Urothelium cell line (cell line): ENCODE data around the gene RUFY4.
"Not testable (repeated sequence)": the region's sequence is repeated elsewhere in the genome, so short reads cannot be mapped to it uniquely, and the experiment has no call there.

Experiments
- DNase-seq: peaks from one replicate; pipeline ENCODE4 v3.0.0; 2011; ENCODE audit warnings: low spot score, mixed read lengths
- FAIRE-seq: peaks from 2 replicates; lab custom pipeline; 2011; peaks lifted over from hg19 to GRCh38; lab: Jason Lieb, UNC

Gene RUFY4

DNA sequence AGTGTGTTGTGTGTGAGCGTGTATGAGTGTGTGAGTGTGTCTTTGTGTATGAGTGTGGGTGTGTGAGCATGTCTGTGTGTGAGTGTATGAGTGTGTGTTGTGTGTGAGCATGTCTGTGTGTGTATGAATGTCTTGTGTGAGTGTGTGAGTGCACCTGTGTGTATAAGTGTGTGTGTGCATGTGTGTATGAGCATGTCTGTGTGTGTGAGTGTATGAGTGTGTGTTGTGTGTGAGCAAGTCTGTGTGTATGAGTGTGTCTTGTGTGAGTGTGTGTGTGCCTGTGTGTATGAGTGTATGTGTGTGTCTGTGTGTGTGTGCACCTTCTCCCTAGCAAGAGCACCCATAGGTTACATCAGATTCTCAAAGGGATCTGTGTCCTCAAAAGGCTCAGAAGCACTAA is 37.8 kb upstream of the RUFY4 start:
- FAIRE-seq (peak; percentile 99), DNase-seq (no peak)

- no peak for DNase-seq
- FAIRE-seq = no peak
Measured at GRCh38 chr2:218031771-218032257, 37.2 kb upstream of the RUFY4 start.

DNA sequence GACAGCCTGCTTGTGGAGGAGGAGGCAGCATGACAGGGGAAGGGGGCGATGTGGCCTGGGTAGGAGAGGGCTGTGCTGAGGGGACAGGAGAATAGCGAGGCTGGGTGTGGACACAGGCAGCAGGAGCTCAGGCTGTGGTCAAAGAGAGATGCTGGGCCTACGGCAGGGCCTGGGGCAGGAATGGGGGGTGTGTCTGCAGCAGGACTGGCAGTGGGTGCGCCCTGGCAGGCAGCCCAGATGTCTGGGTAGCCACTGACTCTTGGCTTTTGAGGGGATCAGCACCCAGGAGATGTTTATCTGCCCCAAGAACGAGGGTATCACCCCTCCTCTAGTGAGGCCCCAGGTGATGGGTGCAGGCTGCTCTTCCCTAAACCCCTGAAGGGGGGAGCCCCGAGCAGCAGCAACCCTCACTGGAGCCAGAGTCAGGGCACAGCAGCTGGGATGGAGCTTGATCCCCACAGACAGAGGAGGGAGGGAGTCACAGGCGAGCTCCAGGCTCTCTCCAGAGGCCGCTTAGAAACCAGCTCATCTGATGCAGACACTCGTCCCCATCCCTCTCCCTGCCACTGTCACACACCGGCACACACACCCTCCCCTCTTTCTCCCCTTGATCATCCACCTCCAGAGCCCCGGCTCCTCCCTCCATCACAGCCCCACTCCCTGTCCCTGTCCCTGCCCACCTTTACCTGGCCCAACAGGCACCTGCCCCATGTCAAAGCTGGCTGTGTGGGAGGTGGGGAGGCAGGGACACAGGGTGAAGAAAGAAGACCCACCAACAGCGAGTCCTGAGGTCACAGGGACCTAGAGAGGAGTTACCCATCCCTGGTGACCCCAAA is 36.5 kb upstream of the RUFY4 start:
- DNase-seq = peak; percentile 63

DNA sequence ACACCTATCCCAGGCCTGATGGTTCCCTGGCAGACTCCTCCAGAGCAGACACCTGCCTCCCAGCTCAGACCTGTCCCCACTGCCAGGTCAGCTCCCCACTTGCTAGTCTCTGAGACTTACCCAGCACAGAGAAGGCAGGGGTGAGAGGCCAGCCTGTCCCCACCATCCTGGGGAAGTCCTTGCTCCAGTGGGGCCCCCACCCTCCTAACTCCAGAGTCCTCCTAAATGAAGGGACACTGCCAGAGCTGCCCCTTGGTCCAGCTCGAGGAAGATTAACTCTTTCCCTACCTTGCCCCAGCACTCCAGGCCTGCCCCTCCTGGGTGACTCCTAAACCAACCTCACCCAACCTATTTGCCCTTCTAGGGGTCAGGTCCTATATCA is 35.9 kb upstream of the RUFY4 start:
- FAIRE-seq (no peak), DNase-seq (no peak)

More for the DNA sequence above, 36.5 kb upstream of the RUFY4 start:
- peak; percentile 87 for FAIRE-seq

GRCh38 chr2:218033590-218034496 is 35.2 kb upstream of the RUFY4 start:
- DNase-seq (no peak), FAIRE-seq (no peak)

GRCh38 chr2:218034497-218035213 is 34.4 kb upstream of the RUFY4 start:
- DNase-seq (peak; percentile 58), FAIRE-seq (peak; percentile 66)

- no peak for FAIRE-seq
Measured at GRCh38 chr2:218035463-218036100, 33.5 kb upstream of the RUFY4 start.

GRCh38 chr2:218036371-218036770 is 32.7 kb upstream of the RUFY4 start:
- FAIRE-seq (peak; percentile 58), DNase-seq (no peak)

More at GRCh38 chr2:218035463-218036100, 33.5 kb upstream of the RUFY4 start:
- DNase-seq = no peak

DNA sequence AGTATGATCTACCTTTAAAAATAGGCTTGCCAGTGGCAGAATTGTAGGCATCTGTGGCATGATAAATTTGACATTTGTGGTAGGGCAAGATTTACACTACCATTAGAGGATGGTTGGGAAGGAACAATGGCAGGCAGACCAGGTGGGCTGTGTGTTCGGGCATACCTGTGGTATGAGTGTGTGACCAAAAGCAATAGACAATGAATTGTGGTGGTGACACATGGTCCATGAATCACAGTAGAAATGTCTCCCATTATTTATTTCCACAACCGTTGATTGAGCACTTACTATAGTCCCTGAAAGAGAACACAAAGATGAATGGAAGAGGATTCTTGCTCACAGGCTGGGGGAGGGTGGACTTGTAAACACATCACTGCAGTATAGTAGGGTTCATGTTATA is 29.9 kb upstream of the RUFY4 start:
- FAIRE-seq = peak; percentile 98
- peak; percentile 90 for DNase-seq

GRCh38 chr2:218040883-218041282 is 28.2 kb upstream of the RUFY4 start:
- no peak for FAIRE-seq
- DNase-seq = no peak

DNA sequence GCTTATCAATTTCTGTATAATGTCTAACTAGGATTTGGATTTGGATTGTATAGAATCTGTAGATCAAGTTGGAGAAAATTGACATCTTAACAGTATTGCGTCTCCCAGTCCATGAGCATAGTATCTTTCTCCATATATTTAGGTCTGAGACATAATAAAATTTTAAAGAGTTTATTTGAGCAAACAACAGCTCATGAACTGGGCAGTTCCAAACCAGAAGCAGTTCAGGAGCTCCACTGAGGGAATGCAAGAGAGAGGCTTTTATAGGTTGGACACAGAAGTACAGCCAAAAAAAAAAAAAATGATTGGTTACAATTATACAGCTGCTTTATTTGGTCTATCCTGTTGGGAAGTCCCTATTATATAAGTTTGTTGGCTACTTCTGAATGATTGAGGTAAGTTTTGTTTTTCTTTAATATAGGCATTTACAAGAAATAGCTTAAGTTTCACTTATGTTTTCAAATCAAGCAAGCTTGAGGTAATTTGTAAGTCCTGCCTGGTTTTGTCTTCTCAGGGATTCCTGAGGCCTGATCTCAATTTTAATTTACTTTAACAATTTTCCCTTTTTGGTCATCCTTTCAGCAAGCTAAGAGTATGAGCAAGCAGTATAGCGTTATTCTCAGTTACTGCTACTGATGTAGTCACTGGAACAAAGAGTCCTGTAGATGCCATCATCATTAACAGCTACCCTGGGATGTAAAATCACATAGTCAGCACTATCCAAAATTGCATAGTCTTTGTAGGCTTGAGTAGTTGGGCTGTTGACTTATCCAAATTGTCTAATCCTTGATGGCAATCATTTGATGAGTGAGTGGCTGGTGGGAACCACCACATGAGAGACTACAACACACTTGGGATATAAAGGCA is 27.5 kb upstream of the RUFY4 start:
- DNase-seq = no peak
- no peak for FAIRE-seq

- DNase-seq (no peak), FAIRE-seq (no peak)
Measured at GRCh38 chr2:218043100-218043499, 26.0 kb upstream of the RUFY4 start.

DNA sequence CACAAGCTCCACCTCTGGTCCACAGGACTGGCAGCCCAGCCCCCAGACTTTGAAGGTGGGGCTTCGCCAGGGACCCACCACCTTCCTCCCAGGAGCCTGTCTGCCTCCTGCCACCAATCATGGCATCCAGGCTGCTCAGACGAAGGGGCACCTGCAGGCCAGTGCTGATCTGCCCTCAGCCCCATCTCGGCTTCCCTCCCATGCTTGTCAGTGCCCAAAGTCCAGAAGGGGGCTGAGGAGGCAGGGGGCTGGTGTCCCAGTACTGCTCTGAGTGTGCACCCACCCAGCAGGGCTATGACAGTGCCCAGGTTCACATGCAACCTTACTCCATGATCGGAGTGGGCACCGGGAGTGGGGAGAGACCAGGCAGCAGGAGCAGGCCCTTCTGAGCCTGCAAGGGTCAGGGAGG is 25.3 kb upstream of the RUFY4 start:
- DNase-seq (no peak), FAIRE-seq (no peak)

- not testable (repeated sequence) for DNase-seq, FAIRE-seq
Measured at GRCh38 chr2:218044599-218044998, 24.5 kb upstream of the RUFY4 start.

DNA sequence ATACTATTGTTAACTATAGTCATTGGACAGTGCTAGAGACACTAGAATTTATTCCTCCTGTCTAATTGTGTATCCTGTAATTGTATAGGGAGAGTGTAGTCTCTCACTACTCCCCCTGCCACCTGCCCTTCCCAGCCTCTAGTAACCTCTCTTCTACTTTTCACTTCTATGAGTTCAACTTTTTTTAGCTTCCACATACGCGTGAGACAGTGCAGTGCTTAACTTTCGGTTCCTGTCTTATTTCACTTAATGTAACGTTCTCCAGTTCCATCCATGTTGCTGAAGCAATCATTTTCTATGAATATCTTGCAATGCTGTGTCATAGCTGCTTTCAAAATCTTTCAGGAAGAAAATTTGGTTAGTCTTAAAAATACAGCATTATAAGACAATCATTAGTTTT is 22.8 kb upstream of the RUFY4 start:
- DNase-seq (no peak), FAIRE-seq (no peak)

- DNase-seq = no peak
- no peak for FAIRE-seq
Measured at GRCh38 chr2:218047536-218048225, 21.4 kb upstream of the RUFY4 start.

DNA sequence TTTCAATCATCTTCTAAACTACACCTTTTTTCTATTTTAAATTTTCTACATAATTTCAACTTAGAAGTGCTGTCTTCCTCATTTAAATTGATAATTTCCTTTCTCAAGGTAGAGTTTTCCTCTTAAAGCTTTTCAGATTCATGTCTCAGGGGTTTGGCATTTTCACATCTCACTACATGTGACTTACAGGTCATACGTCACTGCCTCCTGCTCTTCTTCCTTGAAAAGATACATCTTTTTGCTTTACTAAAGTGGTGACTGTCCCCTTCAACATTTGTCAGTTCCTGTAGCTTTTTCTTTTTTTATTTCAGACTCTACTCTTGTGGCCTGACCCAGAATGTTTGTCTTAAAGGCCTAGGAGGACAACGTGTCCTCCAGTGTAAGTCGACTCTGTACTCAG is 17.1 kb upstream of the RUFY4 start:
- FAIRE-seq = no peak
- DNase-seq = no peak

DNA sequence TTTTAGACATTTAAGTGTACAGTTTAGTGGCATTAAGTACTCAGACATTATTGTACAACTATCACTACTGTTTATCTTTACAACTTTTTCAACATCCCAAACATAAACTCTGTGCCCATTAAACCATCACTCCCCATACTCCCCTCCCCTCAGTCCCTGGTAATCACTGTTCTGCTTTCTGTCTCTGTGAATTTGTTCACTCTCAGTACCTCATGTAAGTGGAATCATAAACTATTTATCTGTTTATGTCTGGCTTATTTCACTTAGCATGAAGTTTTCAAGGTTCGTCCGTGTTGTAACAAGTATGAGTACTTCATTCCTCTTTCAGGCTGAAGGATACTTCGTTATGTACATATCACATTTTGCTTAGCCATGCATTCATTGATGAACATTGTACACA is 9.8 kb upstream of the RUFY4 start:
- FAIRE-seq (no peak), DNase-seq (no peak)

DNA sequence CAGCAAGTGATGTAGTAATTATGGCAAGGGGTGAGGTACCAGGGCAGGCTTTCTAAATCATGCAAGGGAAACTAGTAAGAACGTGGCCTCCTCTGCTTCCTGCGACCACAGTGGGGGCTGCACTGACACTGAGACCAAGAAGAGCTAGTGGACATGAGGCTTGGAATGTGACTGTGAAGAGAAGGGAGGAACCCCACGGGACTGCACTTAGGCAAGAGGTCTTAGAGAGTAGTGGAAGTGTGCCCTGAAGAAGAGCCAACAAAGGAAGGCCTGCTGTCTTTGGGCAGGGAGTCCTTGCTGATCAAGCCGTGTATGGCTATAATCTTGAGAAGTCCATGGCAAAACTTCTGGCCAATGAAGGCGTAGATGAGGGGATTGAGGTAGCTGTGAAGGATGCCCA is 8.9 kb upstream of the RUFY4 start:
- FAIRE-seq (no peak), DNase-seq (no peak)
